ENCODE results near the gene PPP1R13L. TPM values are rescaled to one million over a fixed set of nuclear protein-coding genes. Genes with fewer than 3 reads are reported as not detected.
A peak's percentile ranks its signal among the peaks of the same experiment; 100 is the strongest.
"Not testable (repeated sequence)": the region's sequence is repeated elsewhere in the genome, so short reads cannot be mapped to it uniquely, and the experiment has no call there.

The PPP1R13L gene
- total RNA-seq, 4 donors from 2014 or later: 0.51 to 30.2 (median 3.0) TPM

- no peak for DNase-seq
- intact Hi-C loops (cut with DNase I; ENCODE audit: low total_unique reads): no loop called here
- Histone ChIP-seq H3K4me3 (no peak overlapping the region), H3K27ac (peak overlapping the region; percentile 96), H3K36me3 (no peaks in the 10 kb centered on the region), H3K4me1 (peaks cover 0 to 6% of the 10 kb centered on the region in 2 donors), H3K27me3 (no peaks in the 10 kb centered on the region), H3K9me3 (no peaks in the 10 kb centered on the region)
- no peak for TF ChIP-seq POLR2A (IDR thresholded peaks at IDR 0.05)
- no peak for TF ChIP-seq CTCF (IDR thresholded peaks at IDR 0.05)
These were observed 36.2 kb upstream of the PPP1R13L start for GRCh38 chr19:45440873-45441654.

GRCh38 chr19:45440259-45440638 lies 35.4 kb upstream of the PPP1R13L start:
- Histone ChIP-seq H3K36me3 (no peaks in the 10 kb centered on the region), H3K27ac (peak overlapping the region; percentile 96), H3K4me1 (peaks cover 0 to 6% of the 10 kb centered on the region in 2 donors), H3K4me3 (peak overlapping the region; percentile 20 to 65), H3K9me3 (no peaks in the 10 kb centered on the region), H3K27me3 (no peaks in the 10 kb centered on the region)
- TF ChIP-seq CTCF (IDR thresholded peaks at IDR 0.05) (no peak), POLR2A (IDR thresholded peaks at IDR 0.05) (no peak)
- no peak for DNase-seq
- intact Hi-C loops (cut with DNase I; ENCODE audit: low total_unique reads): no loop called here

- Histone ChIP-seq H3K4me1 (peaks cover 0 to 6% of the 10 kb centered on the region in 2 donors), H3K27ac (peak overlapping the region; percentile 96), H3K9me3 (no peaks in the 10 kb centered on the region), H3K27me3 (no peaks in the 10 kb centered on the region), H3K36me3 (no peaks in the 10 kb centered on the region), H3K4me3 (peak overlapping the region; percentile 20 to 65)
- peak; percentile 90 to 92 for DNase-seq
- intact Hi-C loops (cut with DNase I; ENCODE audit: low total_unique reads): loop anchor here (2.0 kb wide), 1 partner anchor 39 kb away; no protein-coding TSS in a partner anchor
- TF ChIP-seq CTCF (IDR thresholded peaks at IDR 0.05): peak; percentile 99
- peak; percentile 14 to 44 for TF ChIP-seq POLR2A (IDR thresholded peaks at IDR 0.05)
These were observed 34.8 kb upstream of the PPP1R13L start for GRCh38 chr19:45439569-45440258.

GRCh38 chr19:45439190-45439568 lies 34.3 kb upstream of the PPP1R13L start:
- H3K36me3 ChIP-seq: no peaks in the 10 kb centered on the region
- H3K9me3 ChIP-seq: no peaks in the 10 kb centered on the region
- intact Hi-C loops (cut with DNase I; ENCODE audit: low total_unique reads): loop anchor here (2.0 kb wide), 1 partner anchor 40 kb away; no protein-coding TSS in a partner anchor
- no peaks in the 10 kb centered on the region for H3K27me3 ChIP-seq
- TF ChIP-seq CTCF (IDR thresholded peaks at IDR 0.05) (no peak), POLR2A (IDR thresholded peaks at IDR 0.05) (no peak)
- H3K27ac ChIP-seq: peak overlapping the region; percentile 96
- DNase-seq: no peak
- peaks cover 0 to 6% of the 10 kb centered on the region in 2 donors for H3K4me1 ChIP-seq
- H3K4me3 ChIP-seq: peak overlapping the region; percentile 20 to 65

GRCh38 chr19:45437328-45437727 lies 32.5 kb upstream of the PPP1R13L start:
- Histone ChIP-seq H3K36me3 (no peaks in the 10 kb centered on the region), H3K27me3 (no peaks in the 10 kb centered on the region), H3K4me1 (no peaks in the 10 kb centered on the region), H3K27ac (no peak overlapping the region), H3K9me3 (no peaks in the 10 kb centered on the region), H3K4me3 (no peak overlapping the region)
- TF ChIP-seq CTCF (IDR thresholded peaks at IDR 0.05): no peak
- no peak for TF ChIP-seq POLR2A (IDR thresholded peaks at IDR 0.05)
- DNase-seq: no peak
- intact Hi-C loops (cut with DNase I; ENCODE audit: low total_unique reads): no loop called here

GRCh38 chr19:45432543-45432942 lies 27.7 kb upstream of the PPP1R13L start:
- intact Hi-C loops (cut with DNase I; ENCODE audit: low total_unique reads); H3K4me1 ChIP-seq; H3K27ac ChIP-seq; H3K4me3 ChIP-seq; H3K27me3 ChIP-seq; DNase-seq; H3K9me3 ChIP-seq; H3K36me3 ChIP-seq: not testable (repeated sequence)

- H3K27me3 ChIP-seq: not testable (repeated sequence)
These were observed 26.1 kb upstream of the PPP1R13L start for GRCh38 chr19:45431008-45431407.

More at GRCh38 chr19:45431008-45431407, 26.1 kb upstream of the PPP1R13L start:
- H3K9me3 ChIP-seq; H3K4me3 ChIP-seq; DNase-seq; H3K36me3 ChIP-seq; H3K4me1 ChIP-seq; intact Hi-C loops (cut with DNase I; ENCODE audit: low total_unique reads); H3K27ac ChIP-seq: not testable (repeated sequence)

All from uterus (tissue), 4 donors.